ENCODE data around the gene GABBR2.

Gene GABBR2

GRCh38 chr9:98254228-98255060, 454.3 kb downstream of the GABBR2 start:
- no peak for DNase-seq (ENCODE audit: low read depth)

- DNase-seq (ENCODE audit: low read depth) = no peak
These were observed 455.2 kb downstream of the GABBR2 start for GRCh38 chr9:98253565-98253964.

- DNase-seq (ENCODE audit: low read depth) = no peak
These were observed 457.2 kb downstream of the GABBR2 start for GRCh38 chr9:98251551-98251950.

GRCh38 chr9:98249771-98250170, 459.0 kb downstream of the GABBR2 start:
- no peak for DNase-seq (ENCODE audit: low read depth)

- no peak for DNase-seq (ENCODE audit: low read depth)
These were observed 459.8 kb downstream of the GABBR2 start for GRCh38 chr9:98248737-98249474.

GRCh38 chr9:98247831-98248657, 460.7 kb downstream of the GABBR2 start:
- DNase-seq (ENCODE audit: low read depth) = no peak

- DNase-seq (ENCODE audit: low read depth) = no peak
These were observed 466.3 kb downstream of the GABBR2 start for GRCh38 chr9:98242426-98242825.

GRCh38 chr9:98241357-98242300, 467.1 kb downstream of the GABBR2 start:
- no peak for DNase-seq (ENCODE audit: low read depth)

- DNase-seq (ENCODE audit: low read depth) = no peak
These were observed 468.3 kb downstream of the GABBR2 start for GRCh38 chr9:98240475-98240874.
